NCI-H82 (cell line): ENCODE data around the gene RCSD1.
"Not testable (repeated sequence)": the region's sequence is repeated elsewhere in the genome, so short reads cannot be mapped to it uniquely, and the experiment has no call there.

Source experiments
- DNase-seq: peaks from one replicate; lab custom pipeline; 2025; lab: John Stamatoyannopoulos, UW

RCSD1 gene

GRCh38 chr1:167742392-167743057 is 112.5 kb downstream of the RCSD1 start:
- DNase-seq: not testable (repeated sequence)

- no peak for DNase-seq
Measured at GRCh38 chr1:167744901-167745300, 114.9 kb downstream of the RCSD1 start.

GRCh38 chr1:167746013-167746672 is 116.1 kb downstream of the RCSD1 start:
- DNase-seq: no peak

- DNase-seq: no peak
Measured at GRCh38 chr1:167746988-167747655, 117.1 kb downstream of the RCSD1 start.

GRCh38 chr1:167747988-167748387 is 118.0 kb downstream of the RCSD1 start:
- DNase-seq: no peak

GRCh38 chr1:167748906-167749305 is 118.9 kb downstream of the RCSD1 start:
- no peak for DNase-seq

GRCh38 chr1:167749741-167750140 is 119.7 kb downstream of the RCSD1 start:
- no peak for DNase-seq

GRCh38 chr1:167750641-167751040 is 120.6 kb downstream of the RCSD1 start:
- no peak for DNase-seq

- no peak for DNase-seq
Measured at GRCh38 chr1:167751676-167752075, 121.6 kb downstream of the RCSD1 start.

- DNase-seq: no peak
Measured at GRCh38 chr1:167752219-167752985, 122.4 kb downstream of the RCSD1 start.

GRCh38 chr1:167755654-167756053 is 125.6 kb downstream of the RCSD1 start:
- DNase-seq: no peak
